ENCODE measurements around the gene ZBTB7B.

ZBTB7B gene

DNA sequence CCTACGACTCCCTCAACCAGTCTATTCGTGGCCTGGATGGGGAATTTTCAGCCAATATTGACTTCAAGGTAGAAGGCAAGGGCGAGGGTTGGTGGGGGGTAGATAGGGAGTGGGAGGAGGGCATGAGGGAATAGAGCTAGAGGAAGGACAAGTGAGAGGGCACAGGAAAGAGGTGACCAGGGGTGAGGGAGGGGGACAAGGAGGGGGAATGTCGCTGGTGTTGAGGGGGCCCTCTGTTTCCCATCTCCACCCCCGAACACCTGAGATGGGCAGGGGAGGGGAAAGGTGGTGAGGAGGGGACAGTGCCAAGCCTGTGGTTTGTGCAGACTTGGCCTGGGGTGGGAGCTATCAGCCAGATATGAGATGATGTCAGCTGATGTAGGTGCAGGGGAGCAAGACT is 40.2 kb downstream of the ZBTB7B start:
- TF ChIP-seq, protein P1, sequence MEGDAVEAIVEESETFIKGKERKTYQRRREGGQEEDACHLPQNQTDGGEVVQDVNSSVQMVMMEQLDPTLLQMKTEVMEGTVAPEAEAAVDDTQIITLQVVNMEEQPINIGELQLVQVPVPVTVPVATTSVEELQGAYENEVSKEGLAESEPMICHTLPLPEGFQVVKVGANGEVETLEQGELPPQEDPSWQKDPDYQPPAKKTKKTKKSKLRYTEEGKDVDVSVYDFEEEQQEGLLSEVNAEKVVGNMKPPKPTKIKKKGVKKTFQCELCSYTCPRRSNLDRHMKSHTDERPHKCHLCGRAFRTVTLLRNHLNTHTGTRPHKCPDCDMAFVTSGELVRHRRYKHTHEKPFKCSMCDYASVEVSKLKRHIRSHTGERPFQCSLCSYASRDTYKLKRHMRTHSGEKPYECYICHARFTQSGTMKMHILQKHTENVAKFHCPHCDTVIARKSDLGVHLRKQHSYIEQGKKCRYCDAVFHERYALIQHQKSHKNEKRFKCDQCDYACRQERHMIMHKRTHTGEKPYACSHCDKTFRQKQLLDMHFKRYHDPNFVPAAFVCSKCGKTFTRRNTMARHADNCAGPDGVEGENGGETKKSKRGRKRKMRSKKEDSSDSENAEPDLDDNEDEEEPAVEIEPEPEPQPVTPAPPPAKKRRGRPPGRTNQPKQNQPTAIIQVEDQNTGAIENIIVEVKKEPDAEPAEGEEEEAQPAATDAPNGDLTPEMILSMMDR (conservative IDR thresholded peaks at IDR 0.05; ENCODE audit: low read depth, low read length) = no peak

DNA sequence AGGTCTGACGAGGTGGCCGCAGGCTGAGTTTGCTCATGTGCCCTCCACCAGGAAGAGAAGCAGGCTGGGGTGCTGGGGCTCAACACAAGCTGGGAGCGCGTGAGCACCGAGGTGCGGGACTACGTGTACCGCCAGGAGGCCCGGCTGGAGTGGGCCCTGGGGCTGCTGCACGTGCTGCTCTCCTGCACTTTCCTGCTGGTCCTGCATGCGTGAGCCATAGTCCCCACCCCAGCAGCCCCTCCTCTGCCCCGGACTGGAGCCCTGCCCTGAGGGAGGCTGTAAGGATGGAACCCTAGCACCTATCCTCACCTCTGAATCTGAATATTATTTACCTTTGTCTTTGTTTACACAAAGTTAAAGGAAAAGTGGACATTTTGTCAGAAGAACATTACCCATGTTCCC is 40.7 kb downstream of the ZBTB7B start:
- DNase-seq (ENCODE audit: low read depth) = no peak
- TF ChIP-seq, protein P1 (conservative IDR thresholded peaks at IDR 0.05; ENCODE audit: low read depth, low read length) = no peak

More for the DNA sequence above, 40.2 kb downstream of the ZBTB7B start:
- DNase-seq (ENCODE audit: low read depth) = no peak
- H3K4me3 ChIP-seq (ENCODE audit: low read depth, low read length) = no peak overlapping the region

DNA sequence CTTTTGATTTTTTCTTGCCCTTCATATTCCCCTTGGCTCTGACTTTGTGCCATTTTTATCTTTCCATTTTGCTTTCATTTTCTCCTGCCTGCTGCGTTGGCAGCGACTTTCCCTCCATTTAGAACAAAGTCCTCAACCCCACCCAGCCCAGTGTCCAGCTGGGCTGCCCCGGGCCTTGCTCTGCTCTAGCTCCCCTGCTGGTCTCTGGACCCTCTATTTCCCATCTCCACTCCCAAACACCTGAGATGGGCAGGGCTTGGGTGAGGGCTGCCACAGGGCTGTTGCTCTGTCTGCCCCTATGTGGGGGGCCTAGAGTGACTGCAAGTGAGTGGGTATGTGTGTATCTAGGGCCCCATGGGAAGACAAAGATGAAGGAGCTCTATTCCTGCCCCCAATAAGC is 41.2 kb downstream of the ZBTB7B start:
- H3K4me3 ChIP-seq (ENCODE audit: low read depth, low read length) = no peak overlapping the region
- DNase-seq (ENCODE audit: low read depth) = no peak
- TF ChIP-seq, protein P1 (conservative IDR thresholded peaks at IDR 0.05; ENCODE audit: low read depth, low read length) = no peak

More for the DNA sequence above, 40.7 kb downstream of the ZBTB7B start:
- no peak overlapping the region for H3K4me3 ChIP-seq (ENCODE audit: low read depth, low read length)

DNA sequence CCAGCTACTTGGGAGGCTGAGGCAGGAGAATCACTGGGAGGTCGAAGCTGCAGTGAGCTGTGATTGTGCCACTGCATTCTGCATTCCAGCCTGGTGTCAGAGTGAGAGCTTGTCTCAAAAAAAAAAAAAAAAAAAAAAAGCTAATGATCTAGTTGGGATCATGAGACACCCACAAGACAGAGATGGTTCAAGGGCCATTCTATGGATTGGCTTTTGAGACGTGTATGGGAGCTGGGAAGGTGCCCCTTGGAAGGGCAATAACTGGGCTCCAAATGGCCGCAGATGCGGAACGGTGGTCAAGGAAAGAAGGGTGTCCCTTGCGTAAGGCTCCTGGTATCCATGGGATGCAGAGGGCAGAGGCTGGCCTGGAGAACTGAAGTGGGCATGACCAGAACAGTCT is 41.8 kb downstream of the ZBTB7B start:
- TF ChIP-seq, protein P1 (conservative IDR thresholded peaks at IDR 0.05; ENCODE audit: low read depth, low read length) = no peak
- no peak for DNase-seq (ENCODE audit: low read depth)
- H3K4me3 ChIP-seq (ENCODE audit: low read depth, low read length) = no peak overlapping the region

- TF ChIP-seq, protein P1 (conservative IDR thresholded peaks at IDR 0.05; ENCODE audit: low read depth, low read length) = peak; percentile 81
- no peak overlapping the region for H3K4me3 ChIP-seq (ENCODE audit: low read depth, low read length)
- peak; percentile 79 for DNase-seq (ENCODE audit: low read depth)
Observed at GRCh38 chr1:155044812-155045657, 42.4 kb downstream of the ZBTB7B start.

DNA sequence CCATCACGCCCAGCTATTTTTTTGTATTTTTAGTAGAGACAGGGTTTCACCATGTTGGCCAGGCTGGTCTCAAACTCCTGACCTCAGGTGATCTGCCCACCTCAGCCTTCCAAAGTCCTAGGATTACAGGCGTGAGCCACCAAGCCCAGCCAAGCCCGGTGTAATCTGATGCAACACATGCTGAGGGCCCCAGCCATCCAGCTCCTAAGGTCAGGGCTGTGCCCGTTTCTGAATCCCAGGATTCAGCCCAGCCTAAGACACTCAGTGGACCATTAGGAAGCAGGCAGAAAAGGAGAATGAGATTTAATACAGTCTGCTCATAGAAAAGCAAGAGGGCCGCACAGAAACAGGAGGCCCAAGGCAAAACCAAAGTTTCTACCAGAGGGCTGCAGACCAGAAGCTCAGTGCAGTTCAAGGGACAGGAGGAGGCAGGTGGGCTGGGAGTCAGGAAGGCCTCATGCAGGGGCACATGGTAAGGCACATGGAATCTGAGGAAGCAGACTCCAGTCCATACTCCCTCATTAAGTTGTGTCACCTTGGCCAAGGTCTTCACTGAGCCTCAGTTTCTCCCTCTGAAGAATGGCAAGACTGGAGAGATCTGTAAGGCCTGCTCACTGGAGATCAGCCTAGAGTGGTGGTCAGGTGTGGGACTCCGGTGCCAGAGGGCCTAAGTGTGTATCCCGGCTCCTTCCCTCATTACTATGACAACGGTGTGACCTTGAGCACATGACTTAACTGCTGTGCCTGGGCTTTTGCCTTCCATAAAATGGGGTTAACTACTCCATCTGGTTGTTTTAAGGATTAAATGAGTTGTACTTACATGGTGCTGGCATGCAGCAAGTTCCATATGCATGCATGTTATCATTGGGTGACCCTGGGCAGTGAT is 46.1 kb downstream of the ZBTB7B start:
- no peak overlapping the region for H3K4me3 ChIP-seq (ENCODE audit: low read depth, low read length)

More for the DNA sequence above, 46.1 kb downstream of the ZBTB7B start:
- TF ChIP-seq, protein P1 (conservative IDR thresholded peaks at IDR 0.05; ENCODE audit: low read depth, low read length) = no peak
- no peak for DNase-seq (ENCODE audit: low read depth)
